ENCODE results near the gene TMC3. TPM values are rescaled to one million over a fixed set of nuclear protein-coding genes. Genes with fewer than 3 reads are reported as not detected.

The TMC3 gene
- total RNA-seq, 1 experiment from 2014 or later: not detected

Other genes starting within 250 kb of the TMC3 start
- gene CFAP161, start 239.9 kb downstream of the TMC3 start, total RNA-seq (2014; rRNA removed; shearing (Covaris generic)): 0.21 and 0.29 TPM in 2 replicates
- gene IL16, start 177.3 kb downstream of the TMC3 start, total RNA-seq (2014; rRNA removed; shearing (Covaris generic)): 6.4 and 6.6 TPM in 2 replicates
- 1.2 and 1.5 TPM in 2 replicates for gene STARD5, start 50.1 kb downstream of the TMC3 start, total RNA-seq (2014; rRNA removed; shearing (Covaris generic))